ENCODE results near the gene FAM120AOS. TPM values are rescaled to one million over a fixed set of nuclear protein-coding genes. Genes with fewer than 3 reads are reported as not detected.

Gene FAM120AOS
- total RNA-seq, 1 experiment from 2014 or later = 53.6 TPM

- H3K4me1 Mint-ChIP-seq = peaks cover 47 to 53% of the 10 kb centered on the region in 2 experiments
- H3K4me1 ChIP-seq (ENCODE audit: insufficient read depth, low read length) = peaks cover 8% of the 10 kb centered on the region; the same call in 1 of the 2 replicates
- no peaks in the 10 kb centered on the region for H3K27me3 ChIP-seq (ENCODE audit: insufficient read depth, low read length)
- H3K18ac ChIP-seq (ENCODE audit: insufficient read length, low read depth, low read length) = no peak overlapping the region
- H2AK5ac ChIP-seq (ENCODE audit: insufficient read length, low read length) = no peak overlapping the region
- no peak overlapping the region for H3K27ac Mint-ChIP-seq
- H3K36me3 Mint-ChIP-seq (ENCODE audit: insufficient read depth in 1 of 3, low read depth in 3 of 3) = peaks cover 0 to 6% (median 1%) of the 10 kb centered on the region in 3 experiments; a peak in 4 of 7 replicates
- H2BK12ac ChIP-seq (ENCODE audit: insufficient read length, low read depth, low read length) = no peak overlapping the region
- no peak overlapping the region for H3T11ph ChIP-seq (ENCODE audit: low read length)
- H3K4me3 Mint-ChIP-seq = no peak overlapping the region
- H3K4me2 ChIP-seq (ENCODE audit: insufficient read depth, insufficient read length, low read length) = no peak overlapping the region
- H3K23me2 ChIP-seq (ENCODE audit: insufficient read length, low read depth, low read length, poor library complexity, severe bottlenecking) = peaks cover 12% of the 10 kb centered on the region
- H3K4ac ChIP-seq (ENCODE audit: low read depth, low read length) = no peak overlapping the region
- WGBS (ENCODE audit: extremely low coverage, insufficient read length, low lambda C conversion rate) = no CpG with 5 or more reads among the region's 1 CpG
- no peaks in the 10 kb centered on the region for H3K9me3 ChIP-seq (ENCODE audit: control insufficient read depth, low read depth, low read length)
- H4K91ac ChIP-seq (ENCODE audit: insufficient read length, low read depth, low read length) = no peak overlapping the region
- no peak overlapping the region for H3K23ac ChIP-seq (ENCODE audit: insufficient read length, low read depth, low read length)
- no peak overlapping the region for H4K8ac ChIP-seq (replicated peaks; ENCODE audit: insufficient read length, low read depth, low read length)
- no peak overlapping the region for H3K14ac ChIP-seq (ENCODE audit: insufficient read depth, low read length)
- no peaks in the 10 kb centered on the region for H3K27me3 Mint-ChIP-seq (ENCODE audit: low read depth)
- peaks cover 10% of the 10 kb centered on the region for H3K79me1 ChIP-seq (ENCODE audit: insufficient read depth, low read depth, low read length, poor library complexity, severe bottlenecking)
- H2BK20ac ChIP-seq (ENCODE audit: low read depth, low read length, poor library complexity, severe bottlenecking) = no peak overlapping the region
- H3K56ac ChIP-seq (ENCODE audit: insufficient read length, low read depth, low read length) = no peak overlapping the region
- no peaks in the 10 kb centered on the region; a peak in 1 of 5 replicates for H3K9me3 Mint-ChIP-seq
- no peak overlapping the region for H4K5ac ChIP-seq (ENCODE audit: insufficient read length, low read depth, low read length)
- no peak for DNase-seq
- no peaks in the 10 kb centered on the region for H4K20me1 ChIP-seq (ENCODE audit: control insufficient read depth, insufficient read depth, insufficient read length)
- peaks cover 41% of the 10 kb centered on the region for H3K79me2 ChIP-seq (ENCODE audit: insufficient read depth, low read length)
- no peak overlapping the region for H2BK120ac ChIP-seq (ENCODE audit: low read depth, low read length, poor library complexity, severe bottlenecking)
- no peak for TF ChIP-seq CTCF (conservative IDR thresholded peaks at IDR 0.05)
- H2BK5ac ChIP-seq (ENCODE audit: insufficient read length, low read length) = no peak overlapping the region
- no peak overlapping the region for H3K27ac ChIP-seq (ENCODE audit: insufficient read length, low read depth, low read length)
- H2BK15ac ChIP-seq (ENCODE audit: low read depth, low read length) = no peak overlapping the region
- no peak overlapping the region for H3K9ac ChIP-seq (ENCODE audit: extremely low read depth, insufficient read length, low read length)
- no peak overlapping the region for H2AFZ ChIP-seq (ENCODE audit: low read length)
These were observed 3.6 kb upstream of the FAM120AOS start for GRCh38 chr9:93457006-93457405.

All from H9 (cell line).